Measurements from ENCODE around the gene C11orf68.

DNA sequence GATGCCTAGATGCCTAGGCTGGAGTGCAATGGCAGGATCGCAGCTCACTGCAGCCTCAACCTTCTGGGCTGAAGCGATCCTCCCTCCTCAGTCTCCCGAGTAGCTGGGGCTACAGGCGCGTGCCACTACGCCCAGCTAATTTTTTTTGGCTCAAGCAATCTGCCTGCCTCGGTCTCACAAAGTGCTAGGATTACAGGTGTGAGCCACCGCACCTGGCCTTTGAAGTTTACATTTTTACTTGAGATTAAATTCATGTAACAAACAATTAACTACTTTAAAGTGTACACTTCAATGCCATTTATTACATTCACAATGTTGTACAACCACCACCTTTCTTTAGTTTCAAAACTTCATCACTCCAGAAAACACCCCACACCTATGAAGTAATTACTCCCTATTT is 15.1 kb downstream of the C11orf68 start:
- no peak for TF ChIP-seq POLR2A (IDR thresholded peaks at IDR 0.05; ENCODE audit: low read depth, low read length)
- TF ChIP-seq POLR2AphosphoS5 (IDR thresholded peaks at IDR 0.05; ENCODE audit: low read depth, low read length): no peak
- TF ChIP-seq TAF1 (IDR thresholded peaks at IDR 0.05; ENCODE audit: borderline replicate concordance, low read depth, low read length): no peak

Measured in GM12892 (cell line).